Large intestine (tissue), 1 donor: ENCODE results near the gene KRTAP10-11. TPM values are rescaled to one million over a fixed set of nuclear protein-coding genes. Genes with fewer than 3 reads are reported as not detected.

Experiments used
- polyA plus RNA-seq: library from polyadenylated mRNA; unstranded; fragments of 120-200 nt; gene quantifications from one replicate; pipeline ENCODE4 v1.2.1, GENCODE V29; 2013

Gene KRTAP10-11
- polyA plus RNA-seq, 1 donor, result not detected

Other genes with a start within 250 kb of the KRTAP10-11 start
- gene LRRC3, start 190.9 kb upstream of the KRTAP10-11 start, polyA plus RNA-seq, result 18.8 TPM
- not detected for gene KRTAP10-1, start 106.2 kb upstream of the KRTAP10-11 start, polyA plus RNA-seq
- gene KRTAP10-2, start 94.9 kb upstream of the KRTAP10-11 start, polyA plus RNA-seq, result not detected
- not detected for gene KRTAP10-3, start 87.6 kb upstream of the KRTAP10-11 start, polyA plus RNA-seq
- gene KRTAP10-4, start 72.7 kb upstream of the KRTAP10-11 start, polyA plus RNA-seq, result not detected
- gene KRTAP10-5, start 65.8 kb upstream of the KRTAP10-11 start, polyA plus RNA-seq, result not detected
- gene KRTAP10-6, start 53.9 kb upstream of the KRTAP10-11 start, polyA plus RNA-seq, result not detected
- gene KRTAP10-7, start 45.8 kb upstream of the KRTAP10-11 start, polyA plus RNA-seq, result not detected
- not detected for gene KRTAP10-8, start 34.3 kb upstream of the KRTAP10-11 start, polyA plus RNA-seq
- not detected for gene KRTAP10-9, start 19.3 kb upstream of the KRTAP10-11 start, polyA plus RNA-seq
- gene KRTAP10-10, start 9.1 kb upstream of the KRTAP10-11 start, polyA plus RNA-seq, result not detected
- gene KRTAP12-4, start 8.2 kb downstream of the KRTAP10-11 start, polyA plus RNA-seq, result not detected
- gene KRTAP12-3, start 11.5 kb downstream of the KRTAP10-11 start, polyA plus RNA-seq, result not detected
- gene KRTAP12-2, start 20.5 kb downstream of the KRTAP10-11 start, polyA plus RNA-seq, result not detected
- not detected for gene KRTAP12-1, start 35.7 kb downstream of the KRTAP10-11 start, polyA plus RNA-seq
- not detected for gene KRTAP10-12, start 50.8 kb downstream of the KRTAP10-11 start, polyA plus RNA-seq
- gene TSPEAR, start 65.2 kb downstream of the KRTAP10-11 start, polyA plus RNA-seq, result 0.55 TPM
- gene UBE2G2, start 155.4 kb downstream of the KRTAP10-11 start, polyA plus RNA-seq, result 97.1 TPM
- gene SUMO3, start 171.6 kb downstream of the KRTAP10-11 start, polyA plus RNA-seq, result 94.4 TPM
- 185 TPM for gene PTTG1IP, start 227.3 kb downstream of the KRTAP10-11 start, polyA plus RNA-seq